ENCODE results near the gene PIGS.

Gene PIGS

GRCh38 chr17:28509789-28510188, 61.5 kb downstream of the PIGS start:
- Histone ChIP-seq H3K4me1 (no peaks in the 10 kb centered on the region), H3K27me3 (ENCODE audit: low read depth) (peaks cover 34% of the 10 kb centered on the region), H3K4me3 (no peak overlapping the region), H3K36me3 (replicated peaks) (no peaks in the 10 kb centered on the region), H3K9me3 (no peaks in the 10 kb centered on the region)
- in situ Hi-C loops (cut with MboI; ENCODE audit: low sequenced_read_pairs), result loop anchor here (10.0 kb wide), 1 partner anchor 65 kb away; the partner anchor contains the start of genes ALDOC and PIGS
- DNase-seq (ENCODE audit: low spot score in 2 of 2), result no peak

- in situ Hi-C loops (cut with MboI; ENCODE audit: low sequenced_read_pairs), result no loop called here
- H3K9me3 ChIP-seq, result no peaks in the 10 kb centered on the region
- peaks cover 30% of the 10 kb centered on the region for H3K27me3 ChIP-seq (ENCODE audit: low read depth)
- no peak for DNase-seq (ENCODE audit: low spot score in 2 of 2)
- no peaks in the 10 kb centered on the region for H3K36me3 ChIP-seq (replicated peaks)
- no peaks in the 10 kb centered on the region for H3K4me1 ChIP-seq
- no peak overlapping the region for H3K4me3 ChIP-seq
Measured at GRCh38 chr17:28508211-28508724, 63.1 kb downstream of the PIGS start.

- no peaks in the 10 kb centered on the region for H3K9me3 ChIP-seq
- H3K4me3 ChIP-seq, result no peak overlapping the region
- DNase-seq (ENCODE audit: low spot score in 2 of 2), result no peak
- H3K36me3 ChIP-seq (replicated peaks), result no peaks in the 10 kb centered on the region
- H3K4me1 ChIP-seq, result no peaks in the 10 kb centered on the region
- peaks cover 30% of the 10 kb centered on the region for H3K27me3 ChIP-seq (ENCODE audit: low read depth)
- in situ Hi-C loops (cut with MboI; ENCODE audit: low sequenced_read_pairs), result no loop called here
Measured at GRCh38 chr17:28507567-28508203, 63.6 kb downstream of the PIGS start.

- no peak overlapping the region for H3K4me3 ChIP-seq
- H3K4me1 ChIP-seq, result no peaks in the 10 kb centered on the region
- in situ Hi-C loops (cut with MboI; ENCODE audit: low sequenced_read_pairs), result no loop called here
- H3K36me3 ChIP-seq (replicated peaks), result no peaks in the 10 kb centered on the region
- peaks cover 34% of the 10 kb centered on the region for H3K27me3 ChIP-seq (ENCODE audit: low read depth)
- H3K9me3 ChIP-seq, result no peaks in the 10 kb centered on the region
- no peak for DNase-seq (ENCODE audit: low spot score in 2 of 2)
Measured at GRCh38 chr17:28506763-28507487, 64.4 kb downstream of the PIGS start.

GRCh38 chr17:28505986-28506665, 65.2 kb downstream of the PIGS start, which contains the start of gene FOXN1:
TSS of gene FOXN1 (plus strand) at chr17:28506348. CDS start at chr17:28523970, 17,622 bp downstream.
- Histone ChIP-seq H3K9me3 (no peaks in the 10 kb centered on the region), H3K4me1 (no peaks in the 10 kb centered on the region), H3K4me3 (no peak within 1 kb of the TSS), H3K27me3 (ENCODE audit: low read depth) (peaks cover 31% of the 10 kb centered on the region), H3K36me3 (replicated peaks) (no peaks in the 10 kb centered on the region)
- in situ Hi-C loops (cut with MboI; ENCODE audit: low sequenced_read_pairs), result no loop called here
- no peak for DNase-seq (ENCODE audit: low spot score in 2 of 2)

- no peaks in the 10 kb centered on the region for H3K36me3 ChIP-seq (replicated peaks)
- peaks cover 22% of the 10 kb centered on the region for H3K27me3 ChIP-seq (ENCODE audit: low read depth)
- H3K4me3 ChIP-seq, result no peak overlapping the region
- no peak for DNase-seq (ENCODE audit: low spot score in 2 of 2)
- H3K9me3 ChIP-seq, result no peaks in the 10 kb centered on the region
- in situ Hi-C loops (cut with MboI; ENCODE audit: low sequenced_read_pairs), result no loop called here
- H3K4me1 ChIP-seq, result no peaks in the 10 kb centered on the region
Measured at GRCh38 chr17:28503420-28503819, 67.9 kb downstream of the PIGS start.
